ENCODE data around the gene HIC1.

The HIC1 gene

GRCh38 chr17:2034157-2034556 lies 20.7 kb upstream of the HIC1 start:
- ATAC-seq, result no peak
- no peak for TF ChIP-seq ZFP3 (CRISPR knock-in tag; IDR thresholded peaks at IDR 0.05)
- TF ChIP-seq, protein P1, sequence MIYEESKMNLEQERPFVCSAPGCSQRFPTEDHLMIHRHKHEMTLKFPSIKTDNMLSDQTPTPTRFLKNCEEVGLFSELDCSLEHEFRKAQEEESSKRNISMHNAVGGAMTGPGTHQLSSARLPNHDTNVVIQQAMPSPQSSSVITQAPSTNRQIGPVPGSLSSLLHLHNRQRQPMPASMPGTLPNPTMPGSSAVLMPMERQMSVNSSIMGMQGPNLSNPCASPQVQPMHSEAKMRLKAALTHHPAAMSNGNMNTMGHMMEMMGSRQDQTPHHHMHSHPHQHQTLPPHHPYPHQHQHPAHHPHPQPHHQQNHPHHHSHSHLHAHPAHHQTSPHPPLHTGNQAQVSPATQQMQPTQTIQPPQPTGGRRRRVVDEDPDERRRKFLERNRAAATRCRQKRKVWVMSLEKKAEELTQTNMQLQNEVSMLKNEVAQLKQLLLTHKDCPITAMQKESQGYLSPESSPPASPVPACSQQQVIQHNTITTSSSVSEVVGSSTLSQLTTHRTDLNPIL (CRISPR knock-in tag; IDR thresholded peaks at IDR 0.05; ENCODE audit: low read depth), result no peak
- TF ChIP-seq ZNF565 (CRISPR knock-in tag; conservative IDR thresholded peaks at IDR 0.05; ENCODE audit: low read depth), result no peak
- TF ChIP-seq BACH2 (CRISPR knock-in tag; IDR thresholded peaks at IDR 0.05; ENCODE audit: borderline replicate concordance), result no peak
- TF ChIP-seq PATZ1 (CRISPR knock-in tag; IDR thresholded peaks at IDR 0.05; ENCODE audit: borderline replicate concordance), result no peak

- ATAC-seq, result no peak
Observed at GRCh38 chr17:2034806-2035540, 19.9 kb upstream of the HIC1 start.

More at GRCh38 chr17:2034806-2035540, 19.9 kb upstream of the HIC1 start:
- TF ChIP-seq ZFP30 (CRISPR knock-in tag; IDR thresholded peaks at IDR 0.05) (no peak), ZFP3 (CRISPR knock-in tag; IDR thresholded peaks at IDR 0.05) (no peak), TCF4 (CRISPR knock-in tag; IDR thresholded peaks at IDR 0.05; ENCODE audit: borderline replicate concordance) (no peak), SNAI2 (CRISPR knock-in tag; IDR thresholded peaks at IDR 0.05) (no peak), ISL1 (CRISPR knock-in tag; IDR thresholded peaks at IDR 0.05) (no peak), TOX (CRISPR knock-in tag; IDR thresholded peaks at IDR 0.05; ENCODE audit: borderline replicate concordance) (no peak), ZNF8 (CRISPR knock-in tag; IDR thresholded peaks at IDR 0.05) (no peak), ESRRG (CRISPR knock-in tag; IDR thresholded peaks at IDR 0.05) (no peak), OSR1 (CRISPR knock-in tag; IDR thresholded peaks at IDR 0.05) (no peak), ZNF565 (CRISPR knock-in tag; conservative IDR thresholded peaks at IDR 0.05; ENCODE audit: low read depth) (no peak), RARB (CRISPR knock-in tag; IDR thresholded peaks at IDR 0.05) (no peak), PATZ1 (CRISPR knock-in tag; IDR thresholded peaks at IDR 0.05; ENCODE audit: borderline replicate concordance) (no peak), CSDC2 (CRISPR knock-in tag; IDR thresholded peaks at IDR 0.05) (no peak), ZNF70 (CRISPR knock-in tag; IDR thresholded peaks at IDR 0.05) (no peak), GLIS3 (CRISPR knock-in tag; IDR thresholded peaks at IDR 0.05) (no peak), ARNTL (CRISPR knock-in tag; IDR thresholded peaks at IDR 0.05; ENCODE audit: borderline replicate concordance, low read depth) (no peak)
- TF ChIP-seq, protein P2, sequence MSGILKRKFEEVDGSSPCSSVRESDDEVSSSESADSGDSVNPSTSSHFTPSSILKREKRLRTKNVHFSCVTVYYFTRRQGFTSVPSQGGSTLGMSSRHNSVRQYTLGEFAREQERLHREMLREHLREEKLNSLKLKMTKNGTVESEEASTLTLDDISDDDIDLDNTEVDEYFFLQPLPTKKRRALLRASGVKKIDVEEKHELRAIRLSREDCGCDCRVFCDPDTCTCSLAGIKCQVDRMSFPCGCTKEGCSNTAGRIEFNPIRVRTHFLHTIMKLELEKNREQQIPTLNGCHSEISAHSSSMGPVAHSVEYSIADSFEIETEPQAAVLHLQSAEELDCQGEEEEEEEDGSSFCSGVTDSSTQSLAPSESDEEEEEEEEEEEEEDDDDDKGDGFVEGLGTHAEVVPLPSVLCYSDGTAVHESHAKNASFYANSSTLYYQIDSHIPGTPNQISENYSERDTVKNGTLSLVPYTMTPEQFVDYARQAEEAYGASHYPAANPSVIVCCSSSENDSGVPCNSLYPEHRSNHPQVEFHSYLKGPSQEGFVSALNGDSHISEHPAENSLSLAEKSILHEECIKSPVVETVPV (CRISPR knock-in tag; IDR thresholded peaks at IDR 0.05), result no peak
- TF ChIP-seq, protein P3, sequence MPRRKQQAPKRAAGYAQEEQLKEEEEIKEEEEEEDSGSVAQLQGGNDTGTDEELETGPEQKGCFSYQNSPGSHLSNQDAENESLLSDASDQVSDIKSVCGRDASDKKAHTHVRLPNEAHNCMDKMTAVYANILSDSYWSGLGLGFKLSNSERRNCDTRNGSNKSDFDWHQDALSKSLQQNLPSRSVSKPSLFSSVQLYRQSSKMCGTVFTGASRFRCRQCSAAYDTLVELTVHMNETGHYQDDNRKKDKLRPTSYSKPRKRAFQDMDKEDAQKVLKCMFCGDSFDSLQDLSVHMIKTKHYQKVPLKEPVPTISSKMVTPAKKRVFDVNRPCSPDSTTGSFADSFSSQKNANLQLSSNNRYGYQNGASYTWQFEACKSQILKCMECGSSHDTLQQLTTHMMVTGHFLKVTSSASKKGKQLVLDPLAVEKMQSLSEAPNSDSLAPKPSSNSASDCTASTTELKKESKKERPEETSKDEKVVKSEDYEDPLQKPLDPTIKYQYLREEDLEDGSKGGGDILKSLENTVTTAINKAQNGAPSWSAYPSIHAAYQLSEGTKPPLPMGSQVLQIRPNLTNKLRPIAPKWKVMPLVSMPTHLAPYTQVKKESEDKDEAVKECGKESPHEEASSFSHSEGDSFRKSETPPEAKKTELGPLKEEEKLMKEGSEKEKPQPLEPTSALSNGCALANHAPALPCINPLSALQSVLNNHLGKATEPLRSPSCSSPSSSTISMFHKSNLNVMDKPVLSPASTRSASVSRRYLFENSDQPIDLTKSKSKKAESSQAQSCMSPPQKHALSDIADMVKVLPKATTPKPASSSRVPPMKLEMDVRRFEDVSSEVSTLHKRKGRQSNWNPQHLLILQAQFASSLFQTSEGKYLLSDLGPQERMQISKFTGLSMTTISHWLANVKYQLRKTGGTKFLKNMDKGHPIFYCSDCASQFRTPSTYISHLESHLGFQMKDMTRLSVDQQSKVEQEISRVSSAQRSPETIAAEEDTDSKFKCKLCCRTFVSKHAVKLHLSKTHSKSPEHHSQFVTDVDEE (CRISPR knock-in tag; IDR thresholded peaks at IDR 0.05), result no peak
